SK-N-SH (cell line): ENCODE measurements around the gene GUCY1A1. TPM values are rescaled to one million over a fixed set of nuclear protein-coding genes. Genes with fewer than 3 reads are reported as not detected.

Experiments used
- CTCF ChIA-PET: fragments of 300-600, 350-600 bp; formaldehyde crosslinking; extraction: SDS; loops from one replicate; lab custom pipeline; 2021; lab: Yijun Ruan, JAX
- POLR2A ChIA-PET: fragments of 350-600 bp; sonication (Branson Sonifier 250); formaldehyde crosslinking; extraction: SDS; loops from one replicate; lab custom pipeline; 2020; ENCODE audit warnings: antibody characterized with exemption, inconsistent platforms; lab: Yijun Ruan, JAX
- DNase-seq: peaks from one replicate; pipeline ENCODE4 v3.0.0; 2012
- H2AFZ ChIP-seq: fragments of 200-600 bp; sonication (generic); 2 replicates; pipeline ENCODE4 v1.8.1; 2016; ENCODE audit warnings: antibody characterized with exemption, mild to moderate bottlenecking, low read depth
- H3F3A ChIP-seq: fragments of 200-600 bp; sonication (generic); replicated peaks from 2 replicates; pipeline ENCODE3; 2016; ENCODE audit warnings: antibody characterized with exemption, mild to moderate bottlenecking; ENCODE audit not compliant: insufficient read depth
- H3K27ac ChIP-seq, 2 experiments: fragments of 200-500 bp in 1 of 2; fragments of 200-600 bp in 1 of 2; sonication (Bioruptor generic) in 1 of 2; sonication (generic), shearing (Covaris generic) in 1 of 2; 2 replicates each; pipeline versions ENCODE4 v1.5.1 to v1.6.1; 2014 to 2016; ENCODE audit warnings: low read depth in 2 of 2, inconsistent platforms in 1 of 2, low read length in 1 of 2, mild to moderate bottlenecking in 1 of 2, mixed read lengths in 1 of 2
- H3K27me3 ChIP-seq: fragments of 200-600 bp; sonication (generic), shearing (Covaris generic); 2 replicates; pipeline ENCODE4 v1.6.1; 2016; ENCODE audit warnings: mixed run types; ENCODE audit not compliant: insufficient read depth
- H3K36me3 ChIP-seq, 2 experiments: fragments of 200-500 bp in 1 of 2; fragments of 200-600 bp in 1 of 2; sonication (Bioruptor generic) in 1 of 2; sonication (generic) in 1 of 2; replicated peaks in 1 of 2; 2 replicates each; pipeline versions ENCODE3 to v1.5.1; 2014 to 2016; ENCODE audit warnings: low read length in 1 of 2, mild to moderate bottlenecking in 1 of 2; ENCODE audit not compliant: insufficient read depth in 2 of 2, control insufficient read depth in 1 of 2
- H3K4me1 ChIP-seq, 2 experiments: fragments of 200-500 bp in 1 of 2; fragments of 200-600 bp in 1 of 2; sonication (Bioruptor generic) in 1 of 2; sonication (generic), shearing (Covaris generic) in 1 of 2; 2 replicates each; pipeline versions ENCODE4 v1.5.1 to v1.6.1; 2014 to 2016; ENCODE audit warnings: low read depth in 1 of 2, low read length in 1 of 2, mixed run types in 1 of 2; ENCODE audit not compliant: insufficient read depth in 2 of 2, control insufficient read depth in 1 of 2
- H3K4me2 ChIP-seq: fragments of 200-600 bp; sonication (generic), shearing (Covaris generic); 2 replicates; pipeline ENCODE4 v1.6.1; 2017; ENCODE audit warnings: mixed run types
- H3K4me3 ChIP-seq, 2 experiments: fragments of 200-500 bp in 1 of 2; fragments of 200-600 bp in 1 of 2; sonication (Bioruptor generic) in 1 of 2; sonication (generic), shearing (Covaris generic) in 1 of 2; 2 replicates each; pipeline versions ENCODE4 v1.5.1 to v1.8.1; 2014 to 2016; ENCODE audit warnings: low read depth in 2 of 2, inconsistent platforms in 1 of 2, low read length in 1 of 2, mild to moderate bottlenecking in 1 of 2, mixed read lengths in 1 of 2, moderate library complexity in 1 of 2
- H3K79me2 ChIP-seq: fragments of 200-600 bp; sonication (generic); 2 replicates; pipeline ENCODE4 v1.8.1; 2017; ENCODE audit warnings: mild to moderate bottlenecking; ENCODE audit not compliant: insufficient read depth
- H3K9ac ChIP-seq: fragments of 200-600 bp; sonication (generic); 2 replicates; pipeline ENCODE4 v1.6.1; 2017; ENCODE audit warnings: mixed run types
- H3K9me2 ChIP-seq: fragments of 200-600 bp; sonication (generic); 2 replicates; pipeline ENCODE4 v1.6.1; 2017; ENCODE audit warnings: mixed run types
- H3K9me3 ChIP-seq: fragments of 200-600 bp; sonication (generic); 2 replicates; pipeline ENCODE4 v1.6.1; 2017; ENCODE audit warnings: mixed run types, mild to moderate bottlenecking, moderate library complexity
- H4K20me1 ChIP-seq: fragments of 200-600 bp; sonication (generic); 2 replicates; pipeline ENCODE4 v1.6.1; 2017; ENCODE audit warnings: mild to moderate bottlenecking, mixed run types; ENCODE audit not compliant: insufficient read depth
- CHD2 ChIP-seq: fragments of 150-350 bp; IDR thresholded peaks from 2 replicates; pipeline ENCODE4 v1.6.1; 2018; ENCODE audit warnings: low read length; ENCODE audit not compliant: partially characterized antibody
- EP300 ChIP-seq, 2 experiments: IDR thresholded peaks; 2 replicates each; pipeline versions ENCODE4 v1.4.0 to v1.6.1; 2012; ENCODE audit warnings: borderline replicate concordance in 1 of 2, low read depth in 1 of 2, low read length in 1 of 2
- FOSL2 ChIP-seq: IDR thresholded peaks from 2 replicates; pipeline ENCODE4 v1.4.0; 2012; ENCODE audit warnings: low read depth, mild to moderate bottlenecking, moderate library complexity, borderline replicate concordance
- GABPA ChIP-seq: IDR thresholded peaks from 2 replicates; pipeline ENCODE4 v1.4.0; 2012; ENCODE audit warnings: low read depth, mild to moderate bottlenecking
- GATA2 ChIP-seq: sonication (generic); formaldehyde crosslinking; IDR thresholded peaks from 2 replicates; pipeline ENCODE4 v1.5.0; 2020; ENCODE audit warnings: mild to moderate bottlenecking, missing genetic modification reagents
- JUND ChIP-seq: IDR thresholded peaks from 2 replicates; pipeline ENCODE4 v1.4.0; 2012
- MEF2A ChIP-seq: IDR thresholded peaks from 2 replicates; pipeline ENCODE4 v1.4.0; 2012; ENCODE audit warnings: low read depth, borderline replicate concordance
- NFIC ChIP-seq: IDR thresholded peaks from 2 replicates; pipeline ENCODE4 v1.4.0; 2012; ENCODE audit warnings: borderline replicate concordance
- NRF1 ChIP-seq: IDR thresholded peaks from 2 replicates; pipeline ENCODE4 v1.6.1; 2012; ENCODE audit warnings: low read depth, mild to moderate bottlenecking, low read length
- POLR2AphosphoS5 ChIP-seq: IDR thresholded peaks from 2 replicates; pipeline ENCODE4 v1.6.1; 2012; ENCODE audit warnings: low read depth, low read length
- RAD21 ChIP-seq: IDR thresholded peaks from 2 replicates; pipeline ENCODE4 v1.6.1; 2012; ENCODE audit warnings: mild to moderate bottlenecking, low read length
- RCOR1 ChIP-seq: fragments of 150-350 bp; IDR thresholded peaks from 2 replicates; pipeline ENCODE4 v1.6.1; 2017; ENCODE audit warnings: antibody characterized with exemption, low read length
- RFX5 ChIP-seq: IDR thresholded peaks from 2 replicates; pipeline ENCODE4 v1.6.1; 2012; ENCODE audit warnings: mild to moderate bottlenecking, improper control_type of control experiment, low read length
- RXRA ChIP-seq: IDR thresholded peaks from 2 replicates; pipeline ENCODE4 v1.4.0; 2012; ENCODE audit warnings: low read depth, mild to moderate bottlenecking, borderline replicate concordance
- TAF1 ChIP-seq: IDR thresholded peaks from 2 replicates; pipeline ENCODE4 v1.6.1; 2012; ENCODE audit warnings: low read depth, mild to moderate bottlenecking, low read length, moderate library complexity, borderline replicate concordance
- TCF12 ChIP-seq: IDR thresholded peaks from 2 replicates; pipeline ENCODE4 v1.4.0; 2012
- TEAD4 ChIP-seq: IDR thresholded peaks from 2 replicates; pipeline ENCODE4 v1.4.0; 2012; ENCODE audit warnings: mild to moderate bottlenecking, borderline replicate concordance; ENCODE audit not compliant: insufficient read depth
- WGBS: methylation state at CpG from one replicate; pipeline ENCODE4 v1.1.6; 2017; ENCODE audit warnings: low lambda C conversion rate; 5-methylcytosine and 5-hydroxymethylcytosine counted together
- polyA plus RNA-seq, 3 experiments: library from polyadenylated mRNA; depleted of rRNA; stranded (reverse); fragments of >200 nt; gene quantifications; 2 replicates each; pipeline ENCODE4 v1.2.3, GENCODE V29; 2012
- TF ChIP-seq, protein P1 (sequence below): fragments of 200-600 bp; sonication (generic); IDR thresholded peaks from 2 replicates; pipeline ENCODE4 v1.6.1; 2017; ENCODE audit warnings: antibody characterized with exemption, mild to moderate bottlenecking, moderate library complexity
- TF ChIP-seq, protein P2 (sequence below): fragments of 150-350 bp; IDR thresholded peaks from 2 replicates; pipeline ENCODE4 v1.6.1; 2016; ENCODE audit warnings: mild to moderate bottlenecking, low read depth, low read length
- TF ChIP-seq, protein P3 (sequence below): IDR thresholded peaks from 2 replicates; pipeline ENCODE4 v1.4.0; 2012; ENCODE audit warnings: low read depth, borderline replicate concordance

Gene GUCY1A1
- polyA plus RNA-seq, 1 of the 3 experiments (the other 2 are of a cell fraction), result 0.03 TPM

DNA sequence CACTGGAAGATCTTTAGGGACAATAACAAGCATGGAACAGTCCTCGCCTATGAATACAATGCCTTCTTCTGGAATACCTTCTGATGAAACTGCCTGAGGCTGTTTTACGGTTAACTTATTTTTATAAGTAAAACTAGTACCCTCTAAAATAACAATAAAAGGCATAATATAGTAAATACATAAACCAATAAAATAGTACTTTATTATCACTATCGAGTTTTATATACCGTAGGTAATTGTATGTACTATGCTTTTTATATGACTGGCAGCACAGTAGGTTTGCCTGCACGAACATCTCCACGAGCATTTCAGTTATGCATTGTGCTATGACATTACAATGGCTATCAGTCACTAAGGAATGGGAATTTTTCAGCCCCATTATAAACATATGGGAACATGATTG is 8.0 kb downstream of the GUCY1A1 start:
- no peaks in the 10 kb centered on the region for H3K9me3 ChIP-seq
- no peaks in the 10 kb centered on the region for H3F3A ChIP-seq
- ChIA-PET CTCF (interaction anchor here (0.9 to 1.3 kb wide), 3 partner anchors 12 to 271 kb away, joined by 3 to 4 read pairs (median 3); no protein-coding TSS in a partner anchor), POLR2A (no interaction called here)
- H3K79me2 ChIP-seq, result no peaks in the 10 kb centered on the region
- no peak overlapping the region for H3K27ac ChIP-seq
- H3K4me3 ChIP-seq, result no peak overlapping the region
- WGBS, result 64% methylated on average over 6 of the region's 6 CpGs
- H4K20me1 ChIP-seq, result no peaks in the 10 kb centered on the region
- no peak for DNase-seq
- no peak overlapping the region for H3K4me2 ChIP-seq
- no peak overlapping the region for H3K9ac ChIP-seq
- no peaks in the 10 kb centered on the region for H3K9me2 ChIP-seq
- H3K36me3 ChIP-seq, result no peaks in the 10 kb centered on the region
- TF ChIP-seq GABPA, result no peak
- TF ChIP-seq CHD2, result no peak
- no peak for TF ChIP-seq FOSL2
- TF ChIP-seq, protein P1, sequence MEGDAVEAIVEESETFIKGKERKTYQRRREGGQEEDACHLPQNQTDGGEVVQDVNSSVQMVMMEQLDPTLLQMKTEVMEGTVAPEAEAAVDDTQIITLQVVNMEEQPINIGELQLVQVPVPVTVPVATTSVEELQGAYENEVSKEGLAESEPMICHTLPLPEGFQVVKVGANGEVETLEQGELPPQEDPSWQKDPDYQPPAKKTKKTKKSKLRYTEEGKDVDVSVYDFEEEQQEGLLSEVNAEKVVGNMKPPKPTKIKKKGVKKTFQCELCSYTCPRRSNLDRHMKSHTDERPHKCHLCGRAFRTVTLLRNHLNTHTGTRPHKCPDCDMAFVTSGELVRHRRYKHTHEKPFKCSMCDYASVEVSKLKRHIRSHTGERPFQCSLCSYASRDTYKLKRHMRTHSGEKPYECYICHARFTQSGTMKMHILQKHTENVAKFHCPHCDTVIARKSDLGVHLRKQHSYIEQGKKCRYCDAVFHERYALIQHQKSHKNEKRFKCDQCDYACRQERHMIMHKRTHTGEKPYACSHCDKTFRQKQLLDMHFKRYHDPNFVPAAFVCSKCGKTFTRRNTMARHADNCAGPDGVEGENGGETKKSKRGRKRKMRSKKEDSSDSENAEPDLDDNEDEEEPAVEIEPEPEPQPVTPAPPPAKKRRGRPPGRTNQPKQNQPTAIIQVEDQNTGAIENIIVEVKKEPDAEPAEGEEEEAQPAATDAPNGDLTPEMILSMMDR, result no peak
- TF ChIP-seq POLR2AphosphoS5, result no peak
- TF ChIP-seq GATA2, result no peak
- no peak for TF ChIP-seq RCOR1
- TF ChIP-seq RAD21, result no peak
- TF ChIP-seq JUND, result no peak
- no peak for TF ChIP-seq MEF2A
- H3K4me1 ChIP-seq, result peaks cover 0 to 3% of the 10 kb centered on the region in 2 experiments; a peak in 2 of 4 replicates
- no peak overlapping the region for H2AFZ ChIP-seq
- H3K27me3 ChIP-seq, result no peaks in the 10 kb centered on the region

DNA sequence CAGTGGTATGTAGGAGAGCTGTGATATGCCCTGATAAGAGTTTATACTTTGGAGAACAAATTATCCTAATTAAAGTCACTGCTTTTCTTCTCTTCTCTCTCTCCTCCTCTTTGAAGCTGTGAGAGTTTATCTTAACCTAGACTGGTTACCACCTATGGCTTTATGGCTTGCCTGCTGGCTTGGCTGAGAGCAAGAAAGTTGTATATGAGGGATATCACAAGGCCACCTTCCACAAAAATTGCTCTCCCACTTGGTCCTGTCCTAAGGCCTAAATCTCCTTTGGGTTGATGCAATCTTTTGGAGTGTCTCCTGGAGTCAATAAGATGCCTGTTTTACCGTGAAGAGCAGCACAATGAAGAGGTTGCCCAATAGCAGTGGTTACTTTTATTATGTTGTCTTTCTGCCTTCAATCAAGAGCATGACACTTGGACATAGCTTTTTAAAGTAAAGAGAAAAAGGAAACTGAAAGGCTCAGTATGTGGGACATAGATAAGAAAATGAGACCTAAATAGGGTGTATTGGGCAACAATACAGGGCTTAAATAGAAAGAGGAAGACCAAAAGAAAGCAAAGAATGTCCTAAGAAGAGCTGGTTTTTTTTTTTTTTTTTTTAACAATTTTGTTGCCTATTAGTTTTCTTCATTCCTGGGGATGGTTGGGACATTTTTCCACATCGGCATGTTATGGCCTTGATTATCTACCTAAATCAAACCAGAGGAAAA is 9.2 kb downstream of the GUCY1A1 start:
- TF ChIP-seq RFX5, result no peak
- no peak for TF ChIP-seq TEAD4
- TF ChIP-seq EP300 (IDR thresholded peaks at IDR 0.05; ENCODE audit: borderline replicate concordance in 1 of 2, low read depth in 1 of 2, low read length in 1 of 2), result no peak
- TF ChIP-seq, protein P2, sequence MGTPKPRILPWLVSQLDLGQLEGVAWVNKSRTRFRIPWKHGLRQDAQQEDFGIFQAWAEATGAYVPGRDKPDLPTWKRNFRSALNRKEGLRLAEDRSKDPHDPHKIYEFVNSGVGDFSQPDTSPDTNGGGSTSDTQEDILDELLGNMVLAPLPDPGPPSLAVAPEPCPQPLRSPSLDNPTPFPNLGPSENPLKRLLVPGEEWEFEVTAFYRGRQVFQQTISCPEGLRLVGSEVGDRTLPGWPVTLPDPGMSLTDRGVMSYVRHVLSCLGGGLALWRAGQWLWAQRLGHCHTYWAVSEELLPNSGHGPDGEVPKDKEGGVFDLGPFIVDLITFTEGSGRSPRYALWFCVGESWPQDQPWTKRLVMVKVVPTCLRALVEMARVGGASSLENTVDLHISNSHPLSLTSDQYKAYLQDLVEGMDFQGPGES, result no peak
- TF ChIP-seq GABPA, result no peak
- no peak for TF ChIP-seq TAF1
- no peak for TF ChIP-seq CHD2
- TF ChIP-seq RXRA, result no peak
- TF ChIP-seq, protein P1, result no peak
- TF ChIP-seq TCF12, result no peak
- TF ChIP-seq NFIC, result no peak
- TF ChIP-seq, protein P3, sequence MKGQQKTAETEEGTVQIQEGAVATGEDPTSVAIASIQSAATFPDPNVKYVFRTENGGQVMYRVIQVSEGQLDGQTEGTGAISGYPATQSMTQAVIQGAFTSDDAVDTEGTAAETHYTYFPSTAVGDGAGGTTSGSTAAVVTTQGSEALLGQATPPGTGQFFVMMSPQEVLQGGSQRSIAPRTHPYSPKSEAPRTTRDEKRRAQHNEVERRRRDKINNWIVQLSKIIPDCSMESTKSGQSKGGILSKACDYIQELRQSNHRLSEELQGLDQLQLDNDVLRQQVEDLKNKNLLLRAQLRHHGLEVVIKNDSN, result no peak
- TF ChIP-seq FOSL2, result no peak
- no peak for TF ChIP-seq MEF2A
- no peak for TF ChIP-seq JUND
- TF ChIP-seq NRF1, result no peak
- POLR2A ChIA-PET, result interaction anchor here (0.9 kb wide), 1 partner anchor 9 kb away, joined by 3 read pairs; the partner anchor contains the start of gene GUCY1A1
- no peak overlapping the region for H3K27ac ChIP-seq
- no peaks in the 10 kb centered on the region for H4K20me1 ChIP-seq
- H3K36me3 ChIP-seq, result no peaks in the 10 kb centered on the region
- no peak overlapping the region for H2AFZ ChIP-seq
- H3K9me2 ChIP-seq, result no peaks in the 10 kb centered on the region
- DNase-seq, result no peak
- no peaks in the 10 kb centered on the region for H3F3A ChIP-seq
- no peaks in the 10 kb centered on the region for H3K9me3 ChIP-seq
- H3K79me2 ChIP-seq, result no peaks in the 10 kb centered on the region
- no peak overlapping the region for H3K4me3 ChIP-seq
- 25% methylated on average over 2 of the region's 2 CpGs for WGBS
- H3K4me2 ChIP-seq, result no peak overlapping the region
- peaks cover 0 to 3% of the 10 kb centered on the region in 2 experiments; a peak in 2 of 4 replicates for H3K4me1 ChIP-seq
- CTCF ChIA-PET, result interaction anchor here (0.9 to 1.3 kb wide), 3 partner anchors 16 to 232 kb away, joined by 3 to 4 read pairs (median 3); no protein-coding TSS in a partner anchor
- H3K9ac ChIP-seq, result no peak overlapping the region
- no peaks in the 10 kb centered on the region for H3K27me3 ChIP-seq
